HEK293 (cell line): ENCODE measurements around the gene NEK1.

Source experiments
- CTCF ChIA-PET: fragments of 350-600 bp; formaldehyde crosslinking; extraction: SDS; loops from one replicate; lab custom pipeline; 2021; ENCODE audit warnings: antibody characterized with exemption; lab: Yijun Ruan, JAX
- POLR2A ChIA-PET: fragments of 300-600 bp; formaldehyde crosslinking; extraction: SDS; loops from one replicate; lab custom pipeline; 2020; ENCODE audit warnings: antibody characterized with exemption, inconsistent platforms; lab: Yijun Ruan, JAX
- H3K27ac ChIP-seq: fragments of 200-500 bp; sonication (Bioruptor generic); 2 replicates; pipeline ENCODE4 v1.5.1; 2014; ENCODE audit warnings: low read depth, low read length, control low read depth, inconsistent platforms; ENCODE audit errors: extremely low read depth
- H3K36me3 ChIP-seq, 2 experiments: fragments of 200-500 bp in 1 of 2; sonication (Bioruptor generic) in 1 of 2; 1 replicate in 1 of 2; 2 replicates in 1 of 2; pipeline ENCODE4 v1.5.1; 2014 to 2017; ENCODE audit warnings: inconsistent platforms in 2 of 2, low read length in 2 of 2; ENCODE audit not compliant: control insufficient read depth in 2 of 2, insufficient read depth in 1 of 2
- H3K4me1 ChIP-seq: fragments of 200-500 bp; sonication (Bioruptor generic); 2 replicates; pipeline ENCODE4 v1.5.1; 2014; ENCODE audit warnings: mild to moderate bottlenecking, low read length, inconsistent platforms; ENCODE audit not compliant: control insufficient read depth, insufficient read depth
- H3K4me3 ChIP-seq: 2 replicates; pipeline ENCODE4 v1.5.1; 2011; ENCODE audit warnings: low read depth, mild to moderate bottlenecking, control low read depth, low read length, moderate library complexity
- H3K9me3 ChIP-seq: fragments of 200-500 bp; sonication (Bioruptor generic); 2 replicates; pipeline ENCODE4 v1.5.1; 2014; ENCODE audit warnings: low read depth, low read length, inconsistent platforms; ENCODE audit not compliant: control insufficient read depth, insufficient read depth
- CTCF ChIP-seq: fragments of 450-650 bp; formaldehyde crosslinking; IDR thresholded peaks from 2 replicates; pipeline ENCODE4 v1.5.1; 2016; ENCODE audit warnings: missing biosample characterization, missing genetic modification characterization
- GLI2 ChIP-seq: fragments of 450-650 bp; formaldehyde crosslinking; IDR thresholded peaks from 2 replicates; pipeline ENCODE4; 2017; ENCODE audit warnings: missing biosample characterization, missing genetic modification characterization, low read depth, borderline replicate concordance
- ZBTB1 ChIP-seq: fragments of 450-650 bp; formaldehyde crosslinking; IDR thresholded peaks from 2 replicates; pipeline ENCODE4 v1.5.1; 2016; ENCODE audit warnings: missing biosample characterization, missing genetic modification characterization
- ZNF18 ChIP-seq: fragments of 450-650 bp; formaldehyde crosslinking; IDR thresholded peaks from 2 replicates; pipeline ENCODE4 v1.5.1; 2016; ENCODE audit warnings: missing biosample characterization, missing genetic modification characterization
- ZNF404 ChIP-seq: fragments of 450-650 bp; formaldehyde crosslinking; IDR thresholded peaks from 2 replicates; pipeline ENCODE4 v1.5.1; 2017; ENCODE audit warnings: missing biosample characterization, missing genetic modification characterization
- ZNF426 ChIP-seq: fragments of 450-650 bp; formaldehyde crosslinking; IDR thresholded peaks from 2 replicates; pipeline ENCODE4 v1.5.1; 2017; ENCODE audit warnings: missing biosample characterization, missing genetic modification characterization, mild to moderate bottlenecking, inconsistent platforms, moderate library complexity
- ZNF560 ChIP-seq: fragments of 450-650 bp; formaldehyde crosslinking; IDR thresholded peaks from 2 replicates; pipeline ENCODE4 v1.5.1; 2017; ENCODE audit warnings: missing biosample characterization, missing genetic modification characterization, borderline replicate concordance
- ZNF571 ChIP-seq: fragments of 450-650 bp; formaldehyde crosslinking; IDR thresholded peaks from 2 replicates; pipeline ENCODE4 v1.5.0; 2017; ENCODE audit warnings: missing biosample characterization, missing genetic modification characterization
- ZNF596 ChIP-seq: fragments of 450-650 bp; IDR thresholded peaks from 2 replicates; pipeline ENCODE4 v1.5.0; 2018; ENCODE audit warnings: missing biosample characterization, mild to moderate bottlenecking, missing genetic modification characterization, moderate library complexity
- ZNF639 ChIP-seq: fragments of 450-650 bp; formaldehyde crosslinking; IDR thresholded peaks from 2 replicates; pipeline ENCODE4 v1.5.1; 2016; ENCODE audit warnings: missing biosample characterization, missing genetic modification characterization
- ZNF664 ChIP-seq: fragments of 450-650 bp; formaldehyde crosslinking; IDR thresholded peaks from 2 replicates; pipeline ENCODE4 v1.5.1; 2016; ENCODE audit warnings: missing biosample characterization, missing genetic modification characterization
- ZNF670 ChIP-seq: fragments of 450-650 bp; formaldehyde crosslinking; IDR thresholded peaks from 2 replicates; pipeline ENCODE4 v1.5.1; 2016; ENCODE audit warnings: missing biosample characterization, missing genetic modification characterization, low read depth
- ZSCAN23 ChIP-seq: fragments of 450-650 bp; formaldehyde crosslinking; IDR thresholded peaks from 2 replicates; pipeline ENCODE4 v1.5.1; 2016; ENCODE audit warnings: missing biosample characterization, missing genetic modification characterization
- TF ChIP-seq, protein P1 (sequence below): fragments of 450-650 bp; formaldehyde crosslinking; conservative IDR thresholded peaks from 2 replicates; pipeline ENCODE4 v1.5.1; 2016; ENCODE audit warnings: low read depth, missing biosample characterization, missing genetic modification characterization
- TF ChIP-seq, protein P2 (sequence below): fragments of 450-650 bp; formaldehyde crosslinking; conservative IDR thresholded peaks from 2 replicates; pipeline ENCODE4 v1.5.1; 2016; ENCODE audit warnings: low read depth, missing biosample characterization, missing genetic modification characterization
- TF ChIP-seq, protein P3 (sequence below): fragments of 450-650 bp; formaldehyde crosslinking; IDR thresholded peaks from 2 replicates; pipeline ENCODE4 v1.5.1; 2017; ENCODE audit warnings: missing biosample characterization, missing genetic modification characterization

The NEK1 gene

DNA sequence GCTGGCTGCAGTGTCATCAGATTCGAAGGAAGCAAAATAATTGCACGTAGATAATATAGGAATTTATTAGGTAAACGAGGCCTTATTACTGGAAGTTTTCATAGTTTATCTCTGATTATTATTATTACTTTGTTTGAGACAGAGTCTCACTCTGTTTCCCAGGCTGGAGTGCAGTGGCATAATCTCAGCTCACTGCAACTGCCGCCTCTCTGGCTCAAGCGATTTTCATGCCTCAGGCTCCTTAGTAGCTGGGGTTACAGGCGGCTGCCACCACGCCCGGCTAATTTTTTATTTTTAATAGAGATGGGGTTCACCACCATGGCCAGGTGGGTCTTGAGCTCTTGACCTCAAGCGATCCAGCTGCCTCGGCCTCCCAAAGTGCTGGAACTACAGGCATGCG is 20.5 kb upstream of the NEK1 start:
- Histone ChIP-seq H3K27ac (no peak overlapping the region), H3K9me3 (no peaks in the 10 kb centered on the region), H3K4me1 (peaks cover 3% of the 10 kb centered on the region; the same call in 1 of the 2 replicates), H3K4me3 (no peak overlapping the region), H3K36me3 (peaks cover 3 to 9% of the 10 kb centered on the region in 2 experiments; a peak in 1 of 3 replicates)
- CTCF ChIA-PET: no interaction called here
- TF ChIP-seq ZNF670 (tag by site-specific recombination) (no peak), ZSCAN23 (no peak), CTCF (no peak), ZNF426 (tag by site-specific recombination) (no peak), ZNF404 (tag by site-specific recombination) (no peak), ZNF18 (tag by site-specific recombination) (no peak), GLI2 (tag by site-specific recombination) (no peak), ZNF596 (no peak), ZNF639 (tag by site-specific recombination) (no peak), ZNF664 (tag by site-specific recombination) (no peak), ZNF571 (tag by site-specific recombination) (no peak), ZBTB1 (no peak), ZNF560 (no peak)
- TF ChIP-seq, protein P1, sequence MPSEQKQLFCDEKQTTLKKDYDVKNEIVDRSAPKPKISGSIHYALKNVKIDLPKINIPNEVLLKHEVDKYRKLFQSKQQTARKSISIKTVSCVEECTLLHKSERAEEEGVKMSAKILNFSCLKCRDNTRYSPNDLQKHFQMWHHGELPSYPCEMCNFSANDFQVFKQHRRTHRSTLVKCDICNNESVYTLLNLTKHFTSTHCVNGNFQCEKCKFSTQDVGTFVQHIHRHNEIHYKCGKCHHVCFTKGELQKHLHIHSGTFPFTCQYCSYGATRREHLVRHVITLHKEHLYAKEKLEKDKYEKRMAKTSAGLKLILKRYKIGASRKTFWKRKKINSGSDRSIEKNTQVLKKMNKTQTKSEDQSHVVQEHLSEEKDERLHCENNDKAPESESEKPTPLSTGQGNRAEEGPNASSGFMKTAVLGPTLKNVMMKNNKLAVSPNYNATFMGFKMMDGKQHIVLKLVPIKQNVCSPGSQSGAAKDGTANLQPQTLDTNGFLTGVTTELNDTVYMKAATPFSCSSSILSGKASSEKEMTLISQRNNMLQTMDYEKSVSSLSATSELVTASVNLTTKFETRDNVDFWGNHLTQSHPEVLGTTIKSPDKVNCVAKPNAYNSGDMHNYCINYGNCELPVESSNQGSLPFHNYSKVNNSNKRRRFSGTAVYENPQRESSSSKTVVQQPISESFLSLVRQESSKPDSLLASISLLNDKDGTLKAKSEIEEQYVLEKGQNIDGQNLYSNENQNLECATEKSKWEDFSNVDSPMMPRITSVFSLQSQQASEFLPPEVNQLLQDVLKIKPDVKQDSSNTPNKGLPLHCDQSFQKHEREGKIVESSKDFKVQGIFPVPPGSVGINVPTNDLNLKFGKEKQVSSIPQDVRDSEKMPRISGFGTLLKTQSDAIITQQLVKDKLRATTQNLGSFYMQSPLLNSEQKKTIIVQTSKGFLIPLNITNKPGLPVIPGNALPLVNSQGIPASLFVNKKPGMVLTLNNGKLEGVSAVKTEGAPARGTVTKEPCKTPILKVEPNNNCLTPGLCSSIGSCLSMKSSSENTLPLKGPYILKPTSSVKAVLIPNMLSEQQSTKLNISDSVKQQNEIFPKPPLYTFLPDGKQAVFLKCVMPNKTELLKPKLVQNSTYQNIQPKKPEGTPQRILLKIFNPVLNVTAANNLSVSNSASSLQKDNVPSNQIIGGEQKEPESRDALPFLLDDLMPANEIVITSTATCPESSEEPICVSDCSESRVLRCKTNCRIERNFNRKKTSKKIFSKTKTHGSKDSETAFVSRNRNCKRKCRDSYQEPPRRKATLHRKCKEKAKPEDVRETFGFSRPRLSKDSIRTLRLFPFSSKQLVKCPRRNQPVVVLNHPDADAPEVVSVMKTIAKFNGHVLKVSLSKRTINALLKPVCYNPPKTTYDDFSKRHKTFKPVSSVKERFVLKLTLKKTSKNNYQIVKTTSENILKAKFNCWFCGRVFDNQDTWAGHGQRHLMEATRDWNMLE (tag by site-specific recombination): no peak
- TF ChIP-seq, protein P2, sequence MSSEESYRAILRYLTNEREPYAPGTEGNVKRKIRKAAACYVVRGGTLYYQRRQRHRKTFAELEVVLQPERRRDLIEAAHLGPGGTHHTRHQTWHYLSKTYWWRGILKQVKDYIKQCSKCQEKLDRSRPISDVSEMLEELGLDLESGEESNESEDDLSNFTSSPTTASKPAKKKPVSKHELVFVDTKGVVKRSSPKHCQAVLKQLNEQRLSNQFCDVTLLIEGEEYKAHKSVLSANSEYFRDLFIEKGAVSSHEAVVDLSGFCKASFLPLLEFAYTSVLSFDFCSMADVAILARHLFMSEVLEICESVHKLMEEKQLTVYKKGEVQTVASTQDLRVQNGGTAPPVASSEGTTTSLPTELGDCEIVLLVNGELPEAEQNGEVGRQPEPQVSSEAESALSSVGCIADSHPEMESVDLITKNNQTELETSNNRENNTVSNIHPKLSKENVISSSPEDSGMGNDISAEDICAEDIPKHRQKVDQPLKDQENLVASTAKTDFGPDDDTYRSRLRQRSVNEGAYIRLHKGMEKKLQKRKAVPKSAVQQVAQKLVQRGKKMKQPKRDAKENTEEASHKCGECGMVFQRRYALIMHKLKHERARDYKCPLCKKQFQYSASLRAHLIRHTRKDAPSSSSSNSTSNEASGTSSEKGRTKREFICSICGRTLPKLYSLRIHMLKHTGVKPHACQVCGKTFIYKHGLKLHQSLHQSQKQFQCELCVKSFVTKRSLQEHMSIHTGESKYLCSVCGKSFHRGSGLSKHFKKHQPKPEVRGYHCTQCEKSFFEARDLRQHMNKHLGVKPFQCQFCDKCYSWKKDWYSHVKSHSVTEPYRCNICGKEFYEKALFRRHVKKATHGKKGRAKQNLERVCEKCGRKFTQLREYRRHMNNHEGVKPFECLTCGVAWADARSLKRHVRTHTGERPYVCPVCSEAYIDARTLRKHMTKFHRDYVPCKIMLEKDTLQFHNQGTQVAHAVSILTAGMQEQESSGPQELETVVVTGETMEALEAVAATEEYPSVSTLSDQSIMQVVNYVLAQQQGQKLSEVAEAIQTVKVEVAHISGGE: no peak
- TF ChIP-seq, protein P3, sequence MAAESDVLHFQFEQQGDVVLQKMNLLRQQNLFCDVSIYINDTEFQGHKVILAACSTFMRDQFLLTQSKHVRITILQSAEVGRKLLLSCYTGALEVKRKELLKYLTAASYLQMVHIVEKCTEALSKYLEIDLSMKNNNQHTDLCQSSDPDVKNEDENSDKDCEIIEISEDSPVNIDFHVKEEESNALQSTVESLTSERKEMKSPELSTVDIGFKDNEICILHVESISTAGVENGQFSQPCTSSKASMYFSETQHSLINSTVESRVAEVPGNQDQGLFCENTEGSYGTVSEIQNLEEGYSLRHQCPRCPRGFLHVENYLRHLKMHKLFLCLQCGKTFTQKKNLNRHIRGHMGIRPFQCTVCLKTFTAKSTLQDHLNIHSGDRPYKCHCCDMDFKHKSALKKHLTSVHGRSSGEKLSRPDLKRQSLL: no peak
- POLR2A ChIA-PET: no interaction called here
